GM20431 (cell line): ENCODE measurements around the gene LCN12.

Experiments
- in situ Hi-C: fragments of 300-500 bp; cut with MseI, MboI; formaldehyde crosslinking; loops from one replicate; pipeline ENCODE4 v1.15.0; 2020; ENCODE audit warnings: low sequenced_read_pairs; ENCODE audit not compliant: unreplicated experiment

The LCN12 gene

GRCh38 chr9:136983656-136984314 lies 31.7 kb downstream of the LCN12 start:
- in situ Hi-C loops, result no loop called here

- in situ Hi-C loops, result no loop called here
These were observed 32.5 kb downstream of the LCN12 start for GRCh38 chr9:136984464-136985026.

- in situ Hi-C loops, result no loop called here
These were observed 33.0 kb downstream of the LCN12 start for GRCh38 chr9:136985027-136985602.

GRCh38 chr9:136985853-136986252 lies 33.8 kb downstream of the LCN12 start:
- in situ Hi-C loops, result no loop called here

- in situ Hi-C loops, result no loop called here
These were observed 36.8 kb downstream of the LCN12 start for GRCh38 chr9:136988872-136989271.

- in situ Hi-C loops, result no loop called here
These were observed 38.3 kb downstream of the LCN12 start for GRCh38 chr9:136990242-136990911.

GRCh38 chr9:136991993-136992818 lies 40.1 kb downstream of the LCN12 start, which contains the start of gene PAXX:
TSS of gene PAXX (plus strand) at chr9:136992422. CDS start at chr9:136992444, 22 bp downstream.
- in situ Hi-C loops, result no loop called here

GRCh38 chr9:136992819-136993369 lies 40.8 kb downstream of the LCN12 start:
- in situ Hi-C loops, result no loop called here

- in situ Hi-C loops, result no loop called here
These were observed 42.3 kb downstream of the LCN12 start for GRCh38 chr9:136994180-136994887.

- in situ Hi-C loops, result no loop called here
These were observed 42.8 kb downstream of the LCN12 start for GRCh38 chr9:136994888-136995230.

GRCh38 chr9:136995362-136995761 lies 43.3 kb downstream of the LCN12 start:
- in situ Hi-C loops, result no loop called here

- in situ Hi-C loops, result no loop called here
These were observed 43.8 kb downstream of the LCN12 start for GRCh38 chr9:136995772-136996311.

- in situ Hi-C loops, result no loop called here
These were observed 44.6 kb downstream of the LCN12 start, which contains the start of gene CLIC3 for GRCh38 chr9:136996361-136997292. TSS of gene CLIC3 (minus strand) at chr9:136996568. CDS start at chr9:136996543, 25 bp downstream.

GRCh38 chr9:136997371-136997770 lies 45.3 kb downstream of the LCN12 start:
- in situ Hi-C loops, result no loop called here

GRCh38 chr9:136997830-136998234 lies 45.8 kb downstream of the LCN12 start:
- in situ Hi-C loops, result no loop called here

GRCh38 chr9:137000177-137000930 lies 48.3 kb downstream of the LCN12 start:
- in situ Hi-C loops, result no loop called here
